GM20000 (cell line): ENCODE data around the gene IL12RB2.

Experiments
- DNase-seq: peaks from one replicate; pipeline ENCODE4 v3.0.0; 2012; ENCODE audit warnings: low spot score
- CTCF ChIP-seq: IDR thresholded peaks from 2 replicates; pipeline ENCODE4 v1.5.1; 2012; ENCODE audit warnings: mild to moderate bottlenecking, control low read depth; ENCODE audit errors: extremely low read depth, missing control alignments

The IL12RB2 gene

GRCh38 chr1:67307251-67308060 is at the start of gene IL12RB2:
Gene IL12RB2, plus strand, starts transcription at chr1:67307873. Its CDS starts 12,496 bp downstream, at chr1:67320369.
- DNase-seq, result peak; percentile 64
- TF ChIP-seq CTCF, result no peak

- peak; percentile 3 for TF ChIP-seq CTCF
- no peak for DNase-seq
These were observed 46.0 kb upstream of the IL12RB2 start for GRCh38 chr1:67261680-67262079.

GRCh38 chr1:67262735-67263134 is 44.9 kb upstream of the IL12RB2 start:
- no peak for DNase-seq
- TF ChIP-seq CTCF, result no peak

GRCh38 chr1:67264152-67264551 is 43.5 kb upstream of the IL12RB2 start:
- DNase-seq, result no peak
- no peak for TF ChIP-seq CTCF

GRCh38 chr1:67264899-67265298 is 42.8 kb upstream of the IL12RB2 start:
- TF ChIP-seq CTCF, result no peak
- no peak for DNase-seq

- no peak for TF ChIP-seq CTCF
These were observed 38.6 kb upstream of the IL12RB2 start for GRCh38 chr1:67269061-67269460.

GRCh38 chr1:67270541-67270940 is 37.1 kb upstream of the IL12RB2 start:
- no peak for TF ChIP-seq CTCF
- no peak for DNase-seq

More at GRCh38 chr1:67269061-67269460, 38.6 kb upstream of the IL12RB2 start:
- no peak for DNase-seq
